Measurements from ENCODE around the gene DMRT1.

DMRT1 gene

GRCh38 chr9:971901-972500, 130.5 kb downstream of the DMRT1 start:
- DNase-seq (ENCODE audit: low read depth) = no peak

GRCh38 chr9:972501-973294, 131.2 kb downstream of the DMRT1 start:
- no peak for DNase-seq (ENCODE audit: low read depth)

- DNase-seq (ENCODE audit: low read depth) = no peak
Observed at GRCh38 chr9:973295-973834, 131.9 kb downstream of the DMRT1 start.

GRCh38 chr9:974031-974995, 132.8 kb downstream of the DMRT1 start:
- no peak for DNase-seq (ENCODE audit: low read depth)

- DNase-seq (ENCODE audit: low read depth) = no peak
Observed at GRCh38 chr9:974996-975739, 133.7 kb downstream of the DMRT1 start.

- DNase-seq (ENCODE audit: low read depth) = no peak
Observed at GRCh38 chr9:975740-976257, 134.3 kb downstream of the DMRT1 start.

DNA sequence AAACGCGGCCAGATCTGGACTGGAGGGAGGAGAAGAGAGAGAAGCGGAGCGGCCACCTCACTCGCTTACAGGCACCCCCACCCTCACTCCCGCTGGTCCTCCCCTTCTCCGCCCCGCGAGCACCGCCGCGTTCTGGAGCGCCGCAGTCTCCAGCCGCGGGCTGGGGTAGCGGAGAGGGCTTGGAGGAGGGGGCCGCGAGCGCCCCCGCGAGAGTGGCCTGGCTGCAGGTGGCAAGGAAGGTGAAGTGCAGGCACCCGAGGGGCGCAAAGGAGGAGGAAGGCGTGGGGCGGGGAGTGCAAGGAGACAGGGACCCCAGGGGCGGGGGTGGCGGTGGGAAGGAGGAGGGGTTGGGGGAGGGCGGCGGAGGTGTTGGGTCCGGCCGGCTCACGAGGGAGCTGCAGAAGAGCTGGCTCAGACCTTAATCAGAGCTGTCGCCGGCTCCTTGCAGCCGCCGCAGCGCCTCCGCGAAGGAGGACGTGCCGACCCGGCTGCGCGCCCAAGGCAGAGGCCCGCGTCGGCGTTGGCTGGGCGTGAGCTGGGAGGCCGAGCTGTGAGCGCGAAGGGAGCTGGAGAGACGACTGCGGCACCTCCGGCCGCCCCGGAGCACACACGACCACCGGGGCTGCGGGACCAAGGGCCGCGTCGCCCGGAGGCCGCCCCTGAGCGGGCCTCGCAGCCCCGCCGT, 134.9 kb downstream of the DMRT1 start, which contains the start of gene DMRT3:
TSS of gene DMRT3 (plus strand) at position 398 of the 685 bp plus-strand sequence. CDS start 347 bp downstream, outside the sequence.
- no peak for DNase-seq (ENCODE audit: low read depth)

GRCh38 chr9:976943-977837, 135.7 kb downstream of the DMRT1 start:
- DNase-seq (ENCODE audit: low read depth) = no peak

DNA sequence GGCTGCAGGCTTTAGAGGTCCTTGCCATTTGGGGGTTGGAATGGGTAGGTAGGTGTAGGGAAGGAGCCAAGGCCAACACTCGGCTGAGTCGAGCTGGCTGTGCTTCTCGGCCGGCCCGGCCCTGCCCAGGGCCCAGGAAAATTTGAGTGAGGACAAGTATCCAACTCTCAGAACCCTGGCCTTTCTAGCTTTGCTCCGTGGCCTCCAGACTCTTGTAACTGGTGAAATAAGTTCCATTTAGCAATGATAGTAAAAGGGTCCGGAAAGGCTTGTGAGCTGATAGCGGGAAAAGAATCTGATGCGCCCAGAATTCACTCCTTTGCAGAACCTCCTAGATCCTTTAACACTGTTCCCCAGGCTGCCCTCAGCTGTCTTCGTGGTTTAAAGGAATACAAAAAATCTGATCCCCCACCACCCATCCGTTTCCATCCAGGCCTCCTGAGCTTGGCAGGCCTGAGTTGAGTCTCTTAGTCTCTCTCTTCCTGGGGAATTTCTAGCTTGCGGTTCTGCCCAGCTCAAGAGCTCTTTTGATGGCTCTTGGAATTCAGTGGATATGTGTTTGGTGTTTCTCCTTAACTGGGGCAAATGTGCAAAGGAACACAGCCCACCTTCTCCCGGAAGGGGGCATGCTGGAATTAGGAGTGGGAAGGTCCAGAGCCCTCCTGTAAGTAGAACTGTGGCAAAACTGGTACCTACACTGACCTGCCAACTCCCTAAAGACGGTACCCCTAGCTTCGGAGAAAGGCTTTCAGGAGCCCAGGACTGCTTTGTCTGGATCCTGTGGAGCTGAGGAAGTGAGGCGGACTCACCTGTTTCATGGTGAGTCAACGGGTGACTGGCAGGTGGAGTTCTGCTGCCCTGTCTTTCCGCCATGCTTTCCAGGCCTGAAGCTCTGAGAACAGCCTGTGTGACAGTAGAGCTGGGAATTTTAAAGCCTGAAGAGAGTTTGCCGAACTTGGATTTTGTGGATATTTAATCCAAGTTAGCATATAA, 136.6 kb downstream of the DMRT1 start:
- DNase-seq (ENCODE audit: low read depth) = no peak

DNA sequence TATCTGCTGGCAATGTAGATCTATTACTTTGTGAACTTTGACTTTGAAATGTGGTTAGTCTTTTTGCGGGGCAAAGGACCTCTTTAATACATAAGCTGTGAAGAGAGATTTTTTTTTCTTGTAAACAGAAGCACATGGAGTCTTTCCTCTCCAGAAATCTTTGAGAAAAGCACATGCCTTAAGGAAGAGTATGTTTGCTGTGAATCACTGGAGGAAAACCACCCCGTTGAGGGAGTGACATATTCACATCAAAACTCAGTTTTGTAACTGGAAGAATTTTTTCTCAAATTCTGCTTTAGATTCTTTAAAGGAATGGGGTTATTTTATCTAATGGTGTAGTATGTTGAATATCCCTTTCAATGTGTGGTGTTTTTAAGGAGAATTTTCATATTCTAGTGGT, 138.5 kb downstream of the DMRT1 start:
- no peak for DNase-seq (ENCODE audit: low read depth)

DNA sequence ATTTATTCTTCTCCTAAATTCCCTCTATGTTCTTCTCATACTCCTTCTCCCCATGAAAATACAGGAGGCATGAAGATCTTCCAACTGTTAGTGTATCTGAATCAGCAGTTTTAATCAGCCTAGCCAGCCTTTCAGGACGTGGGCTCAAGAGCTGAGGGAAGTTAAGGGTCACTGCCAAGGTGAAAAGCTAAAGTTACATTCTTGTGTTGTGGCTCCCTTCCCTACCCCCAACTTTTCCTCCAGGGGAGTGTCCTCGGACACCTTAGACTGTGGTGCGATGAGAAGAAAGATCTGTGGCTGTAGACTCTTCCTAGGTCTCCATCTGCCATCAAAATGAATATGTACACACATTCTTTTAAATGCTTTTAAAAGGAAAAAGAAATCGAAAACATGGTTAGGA, 139.1 kb downstream of the DMRT1 start:
- no peak for DNase-seq (ENCODE audit: low read depth)

DNA sequence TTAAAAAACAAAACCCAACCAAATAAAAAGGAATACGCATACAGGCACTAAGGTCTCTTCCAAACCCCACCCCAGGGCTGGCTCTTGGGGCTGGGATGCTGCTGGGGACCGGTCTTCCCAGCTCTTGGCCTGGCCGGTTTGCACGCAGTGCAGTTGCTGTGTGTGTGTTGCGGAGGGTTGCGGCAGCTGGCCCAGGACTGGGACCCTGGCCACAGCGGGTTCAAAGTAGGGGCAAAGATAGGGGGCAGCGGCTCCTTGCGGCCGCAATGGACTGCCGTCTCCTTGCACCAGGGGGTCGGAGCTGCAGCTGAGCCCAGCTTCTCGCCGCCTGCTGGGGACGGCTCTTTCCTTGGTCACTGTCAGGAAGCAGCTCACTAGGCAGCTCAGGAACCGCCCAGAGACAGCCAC, 140.0 kb downstream of the DMRT1 start:
- no peak for DNase-seq (ENCODE audit: low read depth)

- no peak for DNase-seq (ENCODE audit: low read depth)
Observed at GRCh38 chr9:982394-983230, 141.1 kb downstream of the DMRT1 start.

DNA sequence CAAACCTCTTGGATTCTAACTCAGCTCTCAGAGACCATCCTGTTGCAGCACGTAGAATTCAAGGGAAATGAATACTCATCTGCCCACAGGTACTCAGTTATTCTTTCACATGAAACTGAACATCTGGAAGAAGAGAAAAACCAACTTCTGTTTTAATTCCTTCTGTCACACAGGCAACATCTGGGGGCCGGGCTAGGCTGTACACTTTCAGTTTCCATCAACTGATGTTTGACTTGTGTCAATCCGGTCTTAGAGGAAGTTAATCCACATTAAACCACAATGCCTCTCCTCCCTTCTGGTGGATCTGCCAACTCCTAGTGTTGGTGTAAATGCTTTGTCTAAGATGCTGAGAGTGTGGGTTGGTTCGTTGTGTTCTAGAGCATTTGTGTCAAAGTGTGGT, 152.5 kb downstream of the DMRT1 start:
- no peak for DNase-seq (ENCODE audit: low read depth)

DNA sequence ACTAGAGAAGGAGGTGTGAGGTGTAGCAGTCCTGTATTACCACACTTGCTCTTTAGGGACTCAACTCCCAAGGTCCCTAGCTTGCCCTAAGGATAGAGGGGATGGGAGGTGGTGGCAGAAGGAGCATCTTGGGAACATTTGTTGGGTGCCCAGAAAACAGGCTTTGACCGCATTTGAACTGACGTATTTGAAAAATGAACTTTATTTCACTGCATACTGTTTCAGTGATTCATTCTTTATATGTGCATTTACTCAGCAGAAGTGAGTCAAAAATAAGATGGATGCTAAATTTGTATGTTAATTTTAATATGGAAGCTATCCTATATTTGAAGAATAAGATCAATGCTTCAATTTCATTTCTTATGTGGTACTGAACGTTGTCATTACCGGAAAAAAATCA, 153.7 kb downstream of the DMRT1 start:
- DNase-seq (ENCODE audit: low read depth) = no peak

DNA sequence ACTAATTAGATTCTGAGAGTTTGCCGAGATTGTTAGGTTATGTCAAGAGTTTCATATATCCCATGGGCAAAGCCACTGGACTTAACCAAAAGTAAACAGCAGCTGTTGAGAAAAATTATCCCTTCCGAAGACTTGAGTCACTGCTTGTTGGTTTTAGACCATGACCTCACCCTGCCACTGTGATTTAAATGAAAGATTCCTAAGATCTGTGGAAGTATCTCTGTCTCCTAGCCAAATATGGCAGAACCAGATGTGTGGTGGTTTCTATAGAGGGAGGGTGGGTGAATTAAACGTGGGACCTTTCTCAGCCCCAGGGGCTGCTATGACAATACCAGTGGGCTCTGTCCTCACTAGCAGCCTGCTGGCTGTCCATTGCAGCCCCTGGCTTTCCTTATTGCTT, 154.3 kb downstream of the DMRT1 start:
- DNase-seq (ENCODE audit: low read depth) = no peak
